Kidney (tissue), 14 donors: ENCODE results near the gene PHLDB1. TPM values are rescaled to one million over a fixed set of nuclear protein-coding genes. Genes with fewer than 3 reads are reported as not detected.
A peak's percentile ranks its signal among the peaks of the same experiment; 100 is the strongest.

Experiments used
- DNase-seq, 5 donors: peaks; one replicate each; pipeline ENCODE4 v3.0.0-alpha.2; 2013 to 2020
- FAIRE-seq: peaks from 2 replicates; lab custom pipeline; 2012; peaks lifted over from hg19 to GRCh38; lab: Jason Lieb, UNC
- H3K27ac ChIP-seq, 2 donors: one replicate each; pipeline ENCODE4 v1.7.0; 2013; ENCODE audit warnings: low read depth in 2 of 2, low read length in 2 of 2, inconsistent platforms in 1 of 2
- H3K27me3 ChIP-seq: one replicate; pipeline ENCODE4 v1.7.1; 2013; ENCODE audit warnings: low read length, inconsistent platforms; ENCODE audit not compliant: control insufficient read depth, insufficient read depth
- H3K36me3 ChIP-seq, 3 donors: one replicate each; pipeline versions ENCODE4 v1.7.0 to v1.7.1; 2013; ENCODE audit warnings: low read length in 3 of 3, control low read depth in 1 of 3, inconsistent platforms in 1 of 3; ENCODE audit not compliant: insufficient read depth in 3 of 3, control insufficient read depth in 2 of 3
- H3K4me1 ChIP-seq, 3 donors: one replicate each; pipeline versions ENCODE4 v1.7.0 to v1.7.1; 2013; ENCODE audit warnings: low read length in 3 of 3, inconsistent platforms in 1 of 3, low read depth in 1 of 3; ENCODE audit not compliant: control insufficient read depth in 2 of 3, insufficient read depth in 2 of 3
- H3K4me3 ChIP-seq, 3 donors: one replicate each; pipeline versions ENCODE4 v1.7.0 to v1.8.1; 2013; ENCODE audit warnings: low read length in 3 of 3, control low read depth in 1 of 3, inconsistent platforms in 1 of 3
- H3K9ac ChIP-seq, 3 donors: one replicate each; pipeline versions ENCODE4 v1.7.0 to v1.7.1; 2013; ENCODE audit warnings: low read length in 3 of 3, control low read depth in 1 of 3, inconsistent platforms in 1 of 3
- H3K9me3 ChIP-seq, 3 donors: one replicate each; pipeline versions ENCODE4 v1.7.0 to v1.7.1; 2013; ENCODE audit warnings: low read length in 3 of 3, control low read depth in 1 of 3, inconsistent platforms in 1 of 3; ENCODE audit not compliant: control insufficient read depth in 2 of 3, insufficient read depth in 1 of 3
- CTCF ChIP-seq: IDR thresholded peaks from 3 replicates; pipeline ENCODE4 v1.5.1; 2012; ENCODE audit warnings: mild to moderate bottlenecking, moderate library complexity, borderline replicate concordance; ENCODE audit not compliant: insufficient read depth; ENCODE audit errors: extremely low read depth
- intact Hi-C: fragments of 100-400 bp; cut with DNase I; formaldehyde crosslinking; loops from one replicate; pipeline ENCODE4 v1.11.1; 2022
- polyA plus RNA-seq: library from polyadenylated mRNA; stranded (reverse); fragments of 350-450 nt; fragmentation: Illumina TruSeq; extraction: RNeasy Lipid Tissue Mini Kit (QIAGEN cat#74804); gene quantifications from one replicate; pipeline ENCODE4 v1.2.3, GENCODE V29; 2014; ENCODE audit warnings: low read depth, low replicate concordance; ENCODE audit not compliant: insufficient read depth
- total RNA-seq: library from RNA; stranded (reverse); fragmentation: NEBNext Ultra II Directional; extraction: Animal tissue kit (Norgen Biotek cat#: 25700); gene quantifications from one replicate; pipeline ENCODE4 v1.2.1, GENCODE V29; 2021
- donor health status: control.
- donor health status: control.
- donor health status: control.
- donor health status: control.
- donor health status: control.
- donor health status: DM: yes; HTN: yes; CAD: no.
- donor health status: Normal renal cell carcinoma (clear cell type).

PHLDB1 gene
- total and polyA plus RNA-seq, 2 donors from 2014 or later: 39.1 to 118 TPM

GRCh38 chr11:118604566-118604965, 2.8 kb upstream of the PHLDB1 start:
- peaks cover 4% of the 10 kb centered on the region for H3K27me3 ChIP-seq
- peaks cover 15 to 35% (median 34%) of the 10 kb centered on the region in 3 donors for H3K4me1 ChIP-seq
- peaks cover 4 to 28% (median 18%) of the 10 kb centered on the region in 3 donors for H3K36me3 ChIP-seq
- FAIRE-seq (no peak), DNase-seq (no peak)
- intact Hi-C loops: no loop called here
- no peaks in the 10 kb centered on the region for H3K9me3 ChIP-seq
- no peak for TF ChIP-seq CTCF
- peak overlapping the region in 1 of 3 donors; percentile 31 for H3K9ac ChIP-seq
- H3K27ac ChIP-seq: peak overlapping the region; percentile 23 to 72
- no peak overlapping the region for H3K4me3 ChIP-seq

GRCh38 chr11:118605116-118605867, 2.1 kb upstream of the PHLDB1 start:
- DNase-seq (peak; percentile 76 to 97 (median 91)), FAIRE-seq (no peak)
- no peak for TF ChIP-seq CTCF
- H3K36me3 ChIP-seq: peaks cover 4 to 21% (median 16%) of the 10 kb centered on the region in 3 donors
- H3K9me3 ChIP-seq: no peaks in the 10 kb centered on the region
- H3K27ac ChIP-seq: peak overlapping the region; percentile 72 to 84
- H3K4me3 ChIP-seq: peak overlapping the region in 1 of 3 donors; percentile 16
- peaks cover 4% of the 10 kb centered on the region for H3K27me3 ChIP-seq
- peak overlapping the region in 1 of 3 donors; percentile 31 for H3K9ac ChIP-seq
- peaks cover 15 to 35% (median 34%) of the 10 kb centered on the region in 3 donors for H3K4me1 ChIP-seq
- intact Hi-C loops: no loop called here

GRCh38 chr11:118606157-118606843, 1.1 kb upstream of the PHLDB1 start:
- intact Hi-C loops: no loop called here
- no peaks in the 10 kb centered on the region for H3K9me3 ChIP-seq
- peak; percentile 76 to 86 (median 82) for DNase-seq
- no peak overlapping the region for H3K9ac ChIP-seq
- peaks cover 4% of the 10 kb centered on the region for H3K27me3 ChIP-seq
- TF ChIP-seq CTCF: no peak
- H3K4me3 ChIP-seq: peak overlapping the region in 2 of 3 donors; percentile 24 to 42
- no peak for FAIRE-seq
- peaks cover 4 to 13% (median 12%) of the 10 kb centered on the region in 3 donors for H3K36me3 ChIP-seq
- peaks cover 15 to 37% (median 35%) of the 10 kb centered on the region in 3 donors for H3K4me1 ChIP-seq
- peak overlapping the region; percentile 72 to 84 for H3K27ac ChIP-seq
